AG09319 (cell line): Measurements from ENCODE around the gene DEFB124.
A peak's percentile ranks its signal among the peaks of the same experiment; 100 is the strongest.

Source experiments
- DNase-seq: peaks from one replicate; pipeline ENCODE4 v3.0.0-alpha.2; 2010; ENCODE audit warnings: low read depth; ENCODE audit errors: extremely low read depth
- TF ChIP-seq, protein P1 (sequence below): IDR thresholded peaks from 2 replicates; pipeline ENCODE4 v1.5.1; 2011; ENCODE audit warnings: low read depth, mild to moderate bottlenecking, inconsistent platforms, low read length, moderate library complexity

Gene DEFB124

DNA sequence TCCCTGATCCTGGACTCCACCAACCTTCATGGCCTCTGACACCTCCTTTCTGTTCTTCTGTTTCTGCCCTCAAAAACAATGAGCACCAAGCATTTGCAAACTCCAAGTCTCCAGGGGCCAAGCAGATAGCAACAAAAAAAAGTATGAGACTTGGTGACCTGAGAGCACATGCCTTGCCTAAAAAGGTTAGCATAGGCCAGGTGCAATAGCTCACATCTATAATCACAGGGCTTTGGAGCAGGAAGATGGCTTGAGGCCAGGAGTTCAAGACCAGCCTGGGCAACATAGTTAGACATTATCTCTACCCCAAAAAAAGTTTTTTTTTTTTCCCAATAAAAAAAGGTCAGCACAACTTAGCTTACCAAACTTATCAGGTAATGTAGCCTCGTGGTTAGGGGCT is 25.6 kb upstream of the DEFB124 start:
- no peak for DNase-seq
- TF ChIP-seq, protein P1, sequence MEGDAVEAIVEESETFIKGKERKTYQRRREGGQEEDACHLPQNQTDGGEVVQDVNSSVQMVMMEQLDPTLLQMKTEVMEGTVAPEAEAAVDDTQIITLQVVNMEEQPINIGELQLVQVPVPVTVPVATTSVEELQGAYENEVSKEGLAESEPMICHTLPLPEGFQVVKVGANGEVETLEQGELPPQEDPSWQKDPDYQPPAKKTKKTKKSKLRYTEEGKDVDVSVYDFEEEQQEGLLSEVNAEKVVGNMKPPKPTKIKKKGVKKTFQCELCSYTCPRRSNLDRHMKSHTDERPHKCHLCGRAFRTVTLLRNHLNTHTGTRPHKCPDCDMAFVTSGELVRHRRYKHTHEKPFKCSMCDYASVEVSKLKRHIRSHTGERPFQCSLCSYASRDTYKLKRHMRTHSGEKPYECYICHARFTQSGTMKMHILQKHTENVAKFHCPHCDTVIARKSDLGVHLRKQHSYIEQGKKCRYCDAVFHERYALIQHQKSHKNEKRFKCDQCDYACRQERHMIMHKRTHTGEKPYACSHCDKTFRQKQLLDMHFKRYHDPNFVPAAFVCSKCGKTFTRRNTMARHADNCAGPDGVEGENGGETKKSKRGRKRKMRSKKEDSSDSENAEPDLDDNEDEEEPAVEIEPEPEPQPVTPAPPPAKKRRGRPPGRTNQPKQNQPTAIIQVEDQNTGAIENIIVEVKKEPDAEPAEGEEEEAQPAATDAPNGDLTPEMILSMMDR, result no peak

DNA sequence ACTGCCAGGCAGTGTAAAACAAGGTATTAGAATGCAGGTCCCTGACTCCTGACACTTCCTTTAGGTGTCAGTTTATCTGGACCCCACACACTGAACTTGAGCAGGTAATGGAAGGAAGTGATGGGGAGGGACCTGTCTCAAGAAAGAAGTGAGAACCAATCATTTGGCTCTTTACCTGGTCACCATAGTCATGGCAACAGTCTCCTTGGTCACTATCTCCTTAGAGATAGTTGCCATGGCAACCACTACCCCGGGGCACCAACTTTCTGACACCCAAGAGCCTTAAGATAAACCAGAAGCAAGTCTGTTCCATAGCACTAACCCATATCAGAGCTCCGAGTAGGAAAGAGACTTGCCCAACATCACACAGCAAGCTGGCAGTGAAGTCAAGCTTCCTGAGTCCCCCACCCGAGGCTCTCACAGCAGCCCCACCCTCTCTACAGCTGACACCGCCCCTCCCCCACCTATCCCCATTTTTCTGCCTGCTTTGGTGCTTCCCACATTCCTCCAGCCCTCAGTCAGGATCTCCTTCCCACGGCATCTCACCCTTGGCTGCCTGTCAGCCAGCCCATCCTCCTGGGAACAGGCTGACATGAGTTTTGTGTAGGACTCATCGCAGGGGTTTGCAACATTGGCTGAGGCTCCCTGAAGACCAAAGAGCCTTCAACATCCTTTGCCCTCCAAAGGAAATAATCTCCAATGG is 23.1 kb upstream of the DEFB124 start:
- TF ChIP-seq, protein P1, result no peak
- no peak for DNase-seq

DNA sequence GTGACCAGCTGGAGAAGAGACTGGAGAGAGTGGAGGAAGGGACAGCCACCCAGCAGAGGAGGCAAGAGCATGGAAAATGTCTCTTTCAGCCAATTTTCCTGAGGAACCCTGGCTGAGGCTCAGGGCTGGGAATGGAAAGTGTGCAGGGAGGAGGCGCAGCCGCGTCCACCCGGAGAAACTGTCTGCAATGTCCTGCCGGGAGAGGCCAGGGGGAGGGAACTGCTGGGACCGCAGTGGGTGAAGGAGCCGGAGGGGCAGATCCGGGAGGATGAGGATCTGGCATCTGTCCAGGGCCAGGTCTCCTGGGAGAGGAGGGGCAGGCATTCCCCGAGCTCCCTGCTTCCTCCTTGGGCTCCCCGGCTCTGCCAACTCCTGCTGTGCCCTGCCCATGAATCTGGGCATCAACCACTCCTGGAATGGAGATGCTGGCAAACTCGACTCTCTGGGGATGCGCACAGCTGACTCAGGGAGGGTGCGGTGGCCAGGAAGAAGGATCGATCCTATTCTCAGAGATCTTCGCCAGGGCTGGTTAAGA is 21.9 kb upstream of the DEFB124 start:
- DNase-seq, result no peak
- TF ChIP-seq, protein P1, result no peak

DNA sequence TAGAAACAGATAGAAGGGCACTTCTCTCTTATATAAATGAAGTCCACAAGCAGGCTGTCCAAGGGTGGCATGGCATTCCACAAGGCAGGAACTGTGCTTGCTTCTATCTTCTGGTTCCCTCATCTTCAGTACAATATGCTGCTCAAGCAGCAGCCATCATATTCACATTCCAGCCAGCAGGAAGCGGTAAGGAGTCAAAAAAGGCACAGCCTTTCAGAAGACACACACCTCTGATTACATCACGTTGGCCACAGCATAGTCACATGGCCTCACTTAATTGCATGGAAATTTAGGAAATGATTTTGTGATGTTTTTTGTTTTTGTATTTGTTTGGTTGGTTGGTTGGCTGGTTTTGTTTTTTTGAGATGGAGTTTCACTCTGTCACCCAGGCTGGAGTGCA is 19.2 kb upstream of the DEFB124 start:
- TF ChIP-seq, protein P1, result peak; percentile 40
- no peak for DNase-seq

DNA sequence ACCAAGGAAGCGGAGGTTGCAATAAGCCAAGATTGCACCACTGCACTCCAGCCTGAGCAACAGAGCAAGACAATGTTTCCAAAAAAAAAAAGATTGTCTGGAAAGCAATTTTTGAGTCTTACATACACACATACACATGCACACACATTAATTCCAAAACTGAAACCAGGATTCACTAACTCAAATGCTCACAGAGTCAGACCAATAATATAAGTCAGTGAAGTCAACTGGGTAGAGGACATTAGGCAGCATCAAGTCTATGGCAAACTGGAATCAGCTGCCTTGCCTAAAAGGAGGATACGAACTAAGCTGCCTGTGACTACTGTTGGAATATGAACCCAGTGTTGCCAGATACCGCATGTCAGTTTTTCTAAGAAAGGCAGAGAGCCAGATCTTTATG is 15.8 kb upstream of the DEFB124 start:
- no peak for DNase-seq
- TF ChIP-seq, protein P1, result no peak

DNA sequence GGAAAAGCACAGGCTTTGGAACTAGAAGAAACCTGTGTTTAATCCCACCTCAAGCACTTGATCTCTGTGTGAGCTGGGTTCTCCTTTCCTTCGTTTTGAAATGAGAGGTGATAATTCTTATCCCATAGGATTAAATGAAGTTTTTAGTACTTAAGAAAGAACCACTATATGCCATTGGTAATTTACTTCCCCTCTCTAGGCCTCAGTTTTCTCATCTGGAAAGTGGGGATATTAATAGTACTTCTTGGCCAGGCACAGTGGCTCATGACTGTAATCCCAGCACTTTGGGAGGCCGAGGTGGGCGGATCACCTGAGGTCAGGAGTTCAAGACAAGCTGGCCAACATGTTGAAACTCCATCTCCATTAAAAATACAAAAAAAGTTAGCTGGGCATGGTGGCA is 14.2 kb upstream of the DEFB124 start:
- TF ChIP-seq, protein P1, result no peak
- DNase-seq, result no peak

DNA sequence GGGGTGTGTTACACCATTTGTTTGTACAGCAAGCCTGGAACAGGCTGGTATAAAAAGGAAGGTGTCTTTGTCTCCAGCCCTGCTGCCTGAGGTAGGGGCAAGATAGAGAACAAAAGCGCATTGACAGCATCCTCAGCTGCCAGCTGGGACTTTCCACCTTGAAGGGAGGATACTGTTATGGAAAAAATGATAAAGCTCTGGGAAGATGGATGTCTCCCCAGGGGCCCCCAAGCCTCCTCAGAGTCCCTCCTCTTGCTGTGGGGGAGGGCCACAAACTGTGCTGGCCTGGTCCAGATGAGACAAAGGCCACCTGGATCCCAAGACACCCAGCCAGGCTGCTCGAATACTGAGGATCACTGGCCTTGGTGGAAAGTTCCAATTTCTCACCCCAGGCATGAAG is 13.2 kb upstream of the DEFB124 start:
- TF ChIP-seq, protein P1, result no peak
- DNase-seq, result no peak
